CD4-positive, alpha-beta T cell treated with Interleukin-2 at 100 ng/mL for 4 hours (primary cell): ENCODE data around the gene OSMR.
A peak's percentile ranks its signal among the peaks of the same experiment; 100 is the strongest.

Experiments used
- DNase-seq: peaks from one replicate; pipeline ENCODE4 v3.0.0-alpha.2; 2020; ENCODE audit warnings: low spot score

The OSMR gene

DNA sequence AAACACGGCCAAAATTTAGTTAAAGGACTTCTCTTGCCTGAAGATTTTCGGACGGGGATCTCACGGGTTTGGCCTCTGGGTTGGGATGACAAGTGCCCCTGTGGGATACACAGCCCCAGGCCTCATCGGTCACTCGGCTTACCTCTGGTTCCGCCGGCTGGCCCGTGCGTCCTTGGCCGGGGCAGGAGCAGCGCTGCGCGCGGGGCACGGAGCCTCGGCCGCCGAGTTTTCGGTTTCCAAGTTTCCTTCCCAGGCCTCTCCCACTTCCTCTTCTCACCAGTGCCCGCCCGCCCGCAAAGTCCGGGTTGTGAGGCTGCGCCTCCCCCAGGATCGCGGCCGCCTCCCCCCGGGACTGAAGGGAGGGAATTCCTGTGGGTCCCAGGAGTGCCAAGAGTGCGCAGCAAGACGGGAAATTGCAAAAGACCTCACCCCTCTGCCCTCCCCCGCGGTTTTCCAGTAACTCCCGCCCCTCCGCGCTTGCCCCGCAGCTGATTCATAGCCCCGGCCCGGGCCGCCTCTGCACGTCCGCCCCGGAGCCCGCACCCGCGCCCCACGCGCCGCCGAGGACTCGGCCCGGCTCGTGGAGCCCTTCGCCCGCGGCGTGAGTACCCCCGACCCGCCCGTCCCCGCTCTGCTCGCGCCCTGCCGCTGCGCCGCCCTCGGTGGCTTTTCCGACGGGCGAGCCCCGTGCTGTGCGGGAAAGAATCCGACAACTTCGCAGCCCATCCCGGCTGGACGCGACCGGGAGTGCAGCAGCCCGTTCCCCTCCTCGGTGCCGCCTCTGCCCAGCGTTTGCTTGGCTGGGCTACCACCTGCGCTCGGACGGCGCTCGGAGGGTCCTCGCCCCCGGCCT, at the start of gene OSMR:
Gene OSMR, plus strand, starts transcription at position 487 of the 853 bp plus-strand sequence. CDS start 23,033 bp downstream, outside the sequence.
- DNase-seq, result no peak

DNA sequence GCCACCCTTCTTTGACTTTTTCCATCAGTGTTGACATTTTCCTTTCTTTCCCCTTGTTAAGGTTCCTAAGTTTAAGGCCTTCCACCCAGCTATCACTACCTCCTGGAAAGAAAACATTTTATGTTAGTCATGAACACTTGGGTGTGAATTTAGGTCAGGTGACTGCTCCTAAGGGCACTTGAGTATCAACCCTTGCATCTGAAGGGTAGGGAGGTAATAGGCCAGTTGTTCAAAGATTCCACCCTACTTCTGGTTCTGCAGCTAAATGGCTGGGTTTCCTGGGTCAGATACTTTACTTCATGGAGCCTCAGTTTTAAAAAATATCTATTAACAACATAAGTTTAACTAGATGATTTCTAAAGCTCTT, 49.1 kb upstream of the OSMR start:
- no peak for DNase-seq

DNA sequence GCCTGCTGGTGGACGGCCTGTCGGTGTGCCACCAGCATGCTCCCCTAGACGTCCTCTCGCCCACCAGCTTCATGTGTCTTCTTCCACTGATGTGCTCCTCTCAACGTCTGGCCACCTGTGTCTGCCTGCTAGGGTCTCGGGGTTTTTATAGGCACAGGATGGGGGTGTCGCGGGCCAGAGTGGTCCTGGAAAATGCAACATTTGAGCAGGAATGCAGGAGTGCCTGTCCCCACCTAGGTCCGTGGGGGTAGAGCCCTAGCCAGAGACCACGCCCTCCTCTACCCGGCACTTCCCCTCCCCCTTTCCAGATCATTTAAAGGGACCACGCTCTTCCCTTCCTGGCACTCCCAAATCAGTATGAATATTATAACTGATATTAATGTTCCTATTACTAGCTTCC, 48.0 kb upstream of the OSMR start:
- DNase-seq, result no peak

- DNase-seq, result no peak
Measured at GRCh38 chr5:38799556-38800377, 46.0 kb upstream of the OSMR start.

GRCh38 chr5:38800515-38800914, 45.3 kb upstream of the OSMR start:
- no peak for DNase-seq

DNA sequence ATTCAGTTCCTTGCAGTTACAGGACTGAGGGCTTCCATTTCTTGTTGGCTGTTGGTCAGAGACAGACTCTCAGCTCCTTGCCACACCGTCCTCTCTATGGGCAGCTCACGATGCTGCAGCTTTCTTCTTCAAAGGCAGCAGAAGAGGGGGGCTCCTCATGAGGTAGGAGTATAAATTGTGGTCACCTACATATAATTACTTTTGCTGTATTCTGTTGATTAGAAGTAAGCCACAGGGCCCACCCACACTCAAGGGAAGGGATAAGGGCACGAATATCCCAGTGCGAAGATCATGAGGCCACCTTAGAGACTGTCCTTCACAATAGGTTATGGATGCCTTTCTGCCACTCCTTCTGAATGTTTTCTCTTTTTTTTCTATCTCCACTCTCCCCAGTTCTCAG, 43.7 kb upstream of the OSMR start:
- no peak for DNase-seq

GRCh38 chr5:38803246-38803645, 42.6 kb upstream of the OSMR start:
- no peak for DNase-seq

GRCh38 chr5:38806775-38807258, 39.0 kb upstream of the OSMR start:
- no peak for DNase-seq

GRCh38 chr5:38807570-38808483, 38.0 kb upstream of the OSMR start:
- DNase-seq, result no peak

DNA sequence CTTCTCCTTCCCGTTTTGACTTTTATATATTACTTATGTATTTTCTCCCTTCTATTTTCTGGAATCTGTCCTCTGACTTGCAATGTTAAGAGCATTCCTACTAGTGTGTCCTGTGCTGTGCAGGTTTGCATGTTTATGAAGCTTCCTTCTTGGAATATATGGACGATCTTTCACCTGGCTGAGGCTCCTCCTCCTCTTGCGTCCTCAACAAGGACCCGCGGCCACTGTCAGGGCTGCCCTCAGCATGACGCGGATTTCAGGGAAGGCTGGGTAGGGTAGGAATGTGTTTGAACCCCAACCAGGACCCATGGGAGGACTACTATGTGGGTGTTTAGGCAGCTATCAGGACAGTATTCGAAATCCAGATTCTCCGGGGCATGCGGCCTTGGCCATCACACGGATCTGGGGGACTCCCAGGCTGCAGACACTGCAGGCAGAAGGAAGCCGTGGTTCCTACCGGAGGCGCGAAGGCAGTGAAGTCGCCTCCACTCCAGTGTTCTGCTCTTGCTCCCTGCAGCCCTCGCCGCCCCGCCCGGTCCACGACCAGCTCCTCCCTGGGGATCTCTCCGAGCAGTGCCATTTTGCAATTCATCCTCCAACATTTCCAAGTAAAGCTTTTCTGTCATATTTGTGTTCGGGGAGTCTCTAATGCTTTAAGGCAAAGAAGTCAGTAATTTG, 37.0 kb upstream of the OSMR start:
- no peak for DNase-seq

DNA sequence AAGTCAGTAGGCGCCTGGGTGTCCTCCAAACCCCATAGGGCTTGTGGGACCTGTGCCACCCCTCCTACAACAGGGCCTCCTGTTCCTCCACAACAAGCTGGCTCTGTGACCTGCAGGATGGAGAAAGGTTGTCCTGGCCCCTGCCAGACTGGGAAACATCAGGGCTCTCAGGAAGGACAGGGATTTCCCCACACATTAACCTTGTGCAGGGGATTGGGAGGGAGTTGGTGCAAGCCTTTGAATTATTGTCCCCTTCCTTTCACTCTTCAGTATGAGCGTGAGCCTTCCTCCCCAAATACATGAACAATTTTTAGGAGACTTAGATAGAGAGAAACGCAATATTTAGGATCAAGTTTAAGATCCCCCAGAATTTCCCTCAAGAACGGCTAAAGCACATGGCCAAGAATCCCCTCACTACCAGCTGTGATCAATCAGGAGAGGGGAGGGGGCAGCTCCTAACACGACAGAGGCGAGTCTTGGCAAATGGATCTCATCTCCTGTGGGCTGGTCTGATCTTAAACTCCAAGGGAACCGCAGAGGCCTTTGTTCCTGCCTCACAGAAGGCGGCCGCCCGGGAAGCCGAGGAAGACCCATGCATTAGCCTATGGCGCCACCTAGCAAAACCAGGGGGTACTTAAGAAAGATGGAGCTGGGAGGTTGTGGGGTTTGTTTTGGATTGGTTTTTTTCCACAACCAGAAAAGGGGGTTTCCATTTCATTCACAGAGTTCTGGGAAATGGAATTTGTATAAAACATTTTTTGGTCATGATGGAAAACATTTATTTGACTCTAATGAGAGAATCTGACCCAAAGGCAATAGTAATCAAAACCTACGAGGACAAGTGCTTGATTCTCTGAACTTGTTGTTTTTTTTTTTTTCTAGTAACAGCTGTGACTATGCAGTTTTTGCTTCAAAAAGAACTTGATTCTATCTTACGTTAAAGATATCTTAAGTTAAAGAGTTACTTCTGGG, 36.1 kb upstream of the OSMR start:
- peak; percentile 11 for DNase-seq

DNA sequence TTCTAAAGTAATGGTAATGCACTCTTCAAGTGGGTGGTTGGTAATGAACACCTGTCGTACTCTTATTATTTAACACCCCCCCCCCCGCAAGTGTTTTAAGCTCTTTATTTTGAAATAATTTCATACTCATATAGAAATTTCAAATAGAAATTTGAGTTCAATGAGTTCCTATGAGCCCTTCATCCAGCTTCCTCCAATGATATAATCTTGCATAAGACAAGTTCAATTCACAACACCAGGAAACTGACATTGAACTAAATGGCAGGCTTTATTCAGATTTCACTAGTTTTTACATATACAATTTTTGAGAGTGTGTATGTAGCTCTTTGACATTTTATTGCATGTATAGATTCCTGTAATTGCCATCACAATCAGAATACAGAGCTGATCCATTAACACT, 30.9 kb upstream of the OSMR start:
- no peak for DNase-seq

DNA sequence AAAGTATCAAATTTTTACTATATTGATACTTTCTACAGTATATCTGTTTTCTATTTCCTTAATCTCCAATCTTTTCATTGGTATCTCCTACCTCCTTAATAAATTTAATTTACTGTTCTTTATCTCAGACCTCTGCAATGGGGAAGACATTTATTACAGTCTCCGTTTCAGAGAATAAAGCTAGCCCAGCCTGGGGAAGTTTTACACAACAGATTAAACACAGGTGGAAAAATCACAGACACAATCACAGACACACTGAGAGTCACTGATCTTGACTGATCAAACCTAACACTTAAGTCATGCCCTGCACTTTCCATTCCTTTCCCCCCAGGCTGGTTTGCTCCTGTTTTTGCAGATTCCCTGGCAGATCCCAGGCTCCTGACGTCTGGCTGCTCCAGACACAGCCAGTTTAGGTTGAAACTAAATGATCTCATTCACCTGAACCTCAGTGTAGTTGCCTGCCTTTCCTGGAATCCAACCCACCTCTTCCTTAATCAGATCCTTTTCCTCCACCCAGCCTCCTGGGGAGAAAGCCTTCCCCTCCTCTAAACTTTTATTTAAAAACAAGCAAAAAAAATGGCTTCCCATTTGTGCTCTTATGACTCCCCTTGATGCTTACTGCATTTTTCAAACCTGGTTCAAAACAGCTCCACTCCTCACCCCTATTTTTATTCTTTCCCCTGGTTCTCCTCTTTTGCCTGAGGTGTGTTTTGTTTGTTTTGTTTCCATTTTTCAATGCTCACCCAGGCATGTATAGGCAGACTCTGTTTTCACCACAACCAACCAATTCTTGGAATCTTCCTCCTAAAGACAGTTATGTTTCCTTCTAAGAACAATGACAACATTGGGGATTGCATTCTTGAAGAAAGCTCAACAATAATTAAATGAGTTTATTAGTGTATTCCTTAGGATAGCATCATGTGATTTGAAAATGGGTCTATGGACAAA, 29.5 kb upstream of the OSMR start:
- DNase-seq, result no peak

- DNase-seq, result no peak
Measured at GRCh38 chr5:38821679-38822078, 24.1 kb upstream of the OSMR start.

DNA sequence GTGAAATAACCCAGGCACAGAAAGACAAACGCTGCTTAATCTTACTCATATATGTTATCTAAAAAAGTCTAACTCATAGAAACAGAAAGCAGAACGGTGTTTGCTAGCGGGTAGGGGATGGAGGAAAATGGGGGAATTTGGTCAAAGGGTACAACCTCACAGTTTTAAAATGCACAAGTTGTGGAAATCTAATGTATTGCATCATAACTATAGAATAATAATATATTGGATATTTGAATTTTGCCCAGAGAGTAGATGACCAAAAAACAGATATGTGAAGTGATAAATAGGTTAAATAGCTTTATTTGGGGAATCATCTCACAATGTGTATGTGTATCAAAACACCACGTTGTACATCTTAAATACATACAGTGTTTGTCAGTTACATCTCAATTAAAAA, 22.3 kb upstream of the OSMR start:
- no peak for DNase-seq

DNA sequence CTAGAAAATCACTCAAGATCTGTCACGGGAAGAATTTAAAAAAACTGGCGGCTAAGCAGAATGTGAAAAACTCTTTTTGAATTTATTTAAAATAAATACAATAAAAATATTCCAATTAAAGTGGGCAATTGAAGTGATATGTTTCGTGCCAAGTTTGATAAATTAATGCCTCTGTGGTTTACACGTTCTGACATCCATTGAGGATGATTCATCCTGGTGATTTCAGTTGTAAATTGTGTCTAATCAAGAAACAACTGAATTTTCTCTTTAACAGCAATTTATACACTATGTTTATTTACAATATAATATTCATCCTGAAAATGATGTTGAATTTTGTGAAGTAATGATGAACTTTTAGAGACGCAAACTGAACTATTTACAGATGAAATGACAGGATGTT, 21.0 kb upstream of the OSMR start:
- no peak for DNase-seq

- no peak for DNase-seq
Measured at GRCh38 chr5:38825494-38825893, 20.3 kb upstream of the OSMR start.

GRCh38 chr5:38827525-38827924, 18.3 kb upstream of the OSMR start:
- DNase-seq, result no peak

- no peak for DNase-seq
Measured at GRCh38 chr5:38830521-38831051, 15.2 kb upstream of the OSMR start.
